Activated T-cell treated with anti-CD3 and anti-CD28 coated beads for 48 hours (primary cell): ENCODE results near the gene XRN2.
"Not testable (repeated sequence)": the region's sequence is repeated elsewhere in the genome, so short reads cannot be mapped to it uniquely, and the experiment has no call there.

Experiments used
- DNase-seq: peaks from one replicate; pipeline ENCODE4 v3.0.0-alpha.2; 2020; ENCODE audit warnings: low read depth

Gene XRN2

DNA sequence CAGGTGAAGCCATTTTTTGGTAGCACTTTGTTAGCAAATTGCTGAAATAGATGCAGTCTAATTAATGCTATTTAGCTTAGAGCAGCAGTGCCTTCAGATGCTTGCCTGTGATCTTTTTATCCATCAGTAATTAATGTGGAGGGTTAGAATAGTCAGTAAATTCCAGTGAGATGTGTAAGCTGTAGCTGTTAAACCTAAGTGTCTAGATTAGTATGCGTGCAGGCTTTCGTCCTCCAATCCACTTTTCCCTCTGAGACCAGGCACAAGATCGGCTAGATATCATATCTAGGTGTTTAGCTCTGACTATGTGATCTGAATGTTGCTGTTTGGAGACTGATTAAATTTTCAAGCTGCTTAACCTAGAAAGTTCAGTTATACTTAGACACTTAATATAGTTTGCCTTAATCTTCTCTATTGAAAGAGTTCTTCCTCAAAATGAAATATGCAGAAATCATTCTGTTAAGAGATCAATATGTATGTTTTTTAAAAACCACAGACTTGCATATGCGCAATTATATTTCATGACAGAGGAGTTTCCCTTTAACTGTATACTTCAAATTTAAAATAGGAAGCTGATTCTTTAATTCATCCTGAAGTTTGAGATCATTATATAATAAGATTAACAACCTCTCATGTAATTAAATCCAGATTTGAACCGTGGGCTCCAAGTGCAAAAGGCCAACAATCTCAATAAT, 41.2 kb downstream of the XRN2 start:
- no peak for DNase-seq

- DNase-seq = no peak
Observed at GRCh38 chr20:21344961-21345360, 41.8 kb downstream of the XRN2 start.

GRCh38 chr20:21352703-21353102, 49.6 kb downstream of the XRN2 start:
- DNase-seq = no peak

GRCh38 chr20:21353236-21353635, 50.1 kb downstream of the XRN2 start:
- DNase-seq = no peak

DNA sequence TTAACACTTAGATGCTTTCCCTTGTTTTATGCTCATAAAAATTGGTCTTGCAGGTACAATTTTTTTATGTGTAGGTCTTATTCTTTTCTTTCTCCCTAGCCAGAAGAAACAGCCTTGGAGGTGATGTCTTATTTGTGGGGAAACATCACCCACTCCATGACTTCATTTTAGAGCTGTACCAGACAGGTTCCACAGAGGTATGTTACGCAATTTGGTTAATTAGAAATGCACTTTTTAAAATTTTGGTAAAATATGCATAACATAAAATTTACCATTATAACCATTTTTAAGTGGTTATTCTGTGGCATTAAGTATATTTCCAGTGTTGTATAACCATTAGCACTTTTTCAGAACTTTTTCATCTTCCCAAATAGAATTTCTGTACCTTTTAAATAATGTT, 52.9 kb downstream of the XRN2 start:
- no peak for DNase-seq

DNA sequence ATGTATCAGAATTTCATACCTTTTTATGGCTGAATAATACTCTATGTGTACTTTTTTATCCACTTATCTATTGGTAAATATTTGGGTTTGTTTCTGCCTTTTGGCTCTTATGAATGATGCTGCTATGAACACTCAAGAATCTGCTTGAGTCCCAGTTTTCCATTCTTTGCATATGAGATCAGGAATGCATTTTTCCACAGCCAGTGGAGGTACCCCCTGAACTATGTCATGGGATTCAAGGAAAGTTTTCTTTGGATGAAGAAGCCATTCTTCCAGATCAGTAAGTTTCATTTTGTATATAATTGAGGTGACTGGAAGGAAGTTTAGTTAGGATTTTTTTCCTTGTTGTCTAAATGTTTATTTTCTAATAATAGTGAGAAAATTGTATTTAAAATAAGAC, 53.3 kb downstream of the XRN2 start:
- no peak for DNase-seq

DNA sequence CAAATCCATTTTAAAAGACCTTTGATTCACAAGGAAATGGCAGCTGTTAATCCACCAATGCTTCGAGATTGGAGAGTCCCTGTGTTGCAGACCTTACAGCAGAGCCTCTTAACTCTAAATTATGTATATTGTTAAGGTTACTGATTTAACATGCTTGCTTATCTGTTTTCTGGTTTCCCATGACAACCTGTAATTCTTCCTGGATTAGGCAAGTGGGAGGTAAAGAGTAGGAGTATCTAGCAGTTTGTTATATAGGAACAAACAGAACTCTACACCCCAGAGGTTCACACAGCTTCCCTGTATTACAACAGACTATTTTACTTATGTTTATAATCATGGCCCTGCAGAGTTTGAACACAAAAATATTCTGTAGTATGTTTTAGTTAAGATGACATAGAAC, 54.7 kb downstream of the XRN2 start:
- no peak for DNase-seq

DNA sequence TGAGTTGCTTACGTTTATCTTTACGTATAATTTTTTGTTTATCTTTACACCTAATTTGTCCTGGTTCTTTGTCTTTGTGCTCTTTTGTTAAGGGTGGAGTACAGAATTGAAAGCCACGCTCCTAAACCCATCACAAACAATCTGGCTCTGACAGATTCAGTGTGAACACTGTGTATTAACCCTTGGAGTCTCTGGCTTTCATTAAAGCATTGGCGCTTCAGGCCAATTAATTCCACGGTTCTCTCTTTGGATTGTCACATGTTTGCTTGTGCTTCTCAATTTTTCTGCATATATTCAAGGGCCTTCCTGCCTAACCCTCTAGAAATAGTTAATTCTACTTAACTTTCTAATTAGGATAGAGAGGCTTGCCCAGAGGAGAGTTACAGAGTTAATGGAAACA, 55.6 kb downstream of the XRN2 start:
- no peak for DNase-seq

- DNase-seq = no peak
Observed at GRCh38 chr20:21360705-21361104, 57.6 kb downstream of the XRN2 start.

- DNase-seq = no peak
Observed at GRCh38 chr20:21361266-21361665, 58.1 kb downstream of the XRN2 start.

DNA sequence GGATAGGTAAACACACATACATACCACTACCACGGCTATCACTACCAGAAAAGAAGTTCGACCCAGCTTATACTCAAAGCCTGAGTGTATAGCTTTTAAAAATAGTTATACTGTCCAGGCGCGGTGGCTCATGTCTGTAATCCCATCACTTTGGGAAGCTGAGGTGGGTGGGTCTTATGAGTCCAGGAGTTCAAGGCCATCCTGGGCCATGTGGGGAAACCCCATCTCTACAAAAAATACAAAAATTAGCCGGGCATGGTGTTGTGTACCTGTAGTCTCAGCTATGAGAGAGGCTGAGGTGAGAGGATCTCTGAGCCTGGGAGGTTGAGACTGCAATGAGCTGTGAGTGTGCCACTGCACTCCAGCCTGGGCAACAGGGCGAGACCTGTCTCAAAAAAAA, 61.3 kb downstream of the XRN2 start:
- DNase-seq = no peak

GRCh38 chr20:21365771-21366170, 62.6 kb downstream of the XRN2 start:
- DNase-seq = no peak

DNA sequence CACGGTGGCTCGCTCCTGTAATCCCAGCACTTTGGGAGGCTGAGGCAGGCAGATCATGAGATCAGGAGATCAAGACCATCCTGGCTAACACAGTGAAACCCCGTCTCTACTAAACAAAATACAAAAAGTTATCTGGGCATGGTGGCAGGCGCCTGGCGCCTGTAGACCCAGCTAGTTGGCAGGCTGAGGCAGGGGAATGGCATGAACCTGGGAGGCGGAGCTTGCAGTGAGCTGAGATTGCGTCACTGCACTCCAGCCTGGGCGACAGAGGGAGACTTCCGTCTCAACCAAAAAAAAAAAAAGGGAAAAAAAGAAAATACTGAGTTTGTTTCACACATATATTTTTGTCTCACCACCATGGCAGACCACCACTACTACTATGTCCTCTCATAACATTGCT, 63.1 kb downstream of the XRN2 start:
- not testable (repeated sequence) for DNase-seq

DNA sequence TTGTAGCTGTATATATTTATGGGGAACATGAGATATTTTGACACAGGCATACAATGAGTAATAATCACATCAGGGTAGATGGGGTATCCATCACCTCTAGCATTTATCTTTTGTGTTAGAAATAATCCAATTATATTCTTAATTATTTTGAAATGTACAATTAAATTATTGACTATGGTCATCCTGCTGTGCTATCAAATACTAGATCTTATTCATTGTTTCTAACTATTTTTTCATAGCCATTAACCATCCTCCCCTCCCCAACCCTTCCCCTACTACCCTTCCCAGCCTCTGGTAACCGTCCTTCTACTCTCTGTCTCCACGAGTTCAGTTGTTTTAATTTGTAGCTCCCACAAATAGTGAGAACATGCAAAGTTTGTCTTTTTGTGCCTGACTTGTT, 65.7 kb downstream of the XRN2 start:
- no peak for DNase-seq

GRCh38 chr20:21371193-21371592, 68.1 kb downstream of the XRN2 start:
- DNase-seq = no peak

- DNase-seq = no peak
Observed at GRCh38 chr20:21372016-21372415, 68.9 kb downstream of the XRN2 start.

DNA sequence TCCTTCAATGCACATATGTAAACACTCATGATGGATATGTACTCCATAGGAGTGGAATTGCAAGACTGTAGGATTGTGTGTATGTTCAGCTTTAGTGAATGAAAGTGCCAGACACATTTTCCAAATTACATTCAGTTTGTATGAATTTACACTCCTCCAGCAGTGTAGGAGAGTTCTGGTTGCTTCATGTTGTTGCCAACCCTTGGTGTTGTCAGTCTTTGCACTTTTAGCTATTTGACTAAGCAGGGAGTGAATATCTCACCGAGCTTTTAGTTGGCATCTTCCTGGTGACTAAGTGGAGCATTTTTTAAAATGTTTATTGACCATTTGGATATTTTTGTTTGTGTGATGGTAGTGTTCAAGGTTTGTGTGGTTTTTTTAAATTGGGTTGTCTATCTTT, 70.3 kb downstream of the XRN2 start:
- DNase-seq = no peak

- no peak for DNase-seq
Observed at GRCh38 chr20:21376626-21377025, 73.5 kb downstream of the XRN2 start.

DNA sequence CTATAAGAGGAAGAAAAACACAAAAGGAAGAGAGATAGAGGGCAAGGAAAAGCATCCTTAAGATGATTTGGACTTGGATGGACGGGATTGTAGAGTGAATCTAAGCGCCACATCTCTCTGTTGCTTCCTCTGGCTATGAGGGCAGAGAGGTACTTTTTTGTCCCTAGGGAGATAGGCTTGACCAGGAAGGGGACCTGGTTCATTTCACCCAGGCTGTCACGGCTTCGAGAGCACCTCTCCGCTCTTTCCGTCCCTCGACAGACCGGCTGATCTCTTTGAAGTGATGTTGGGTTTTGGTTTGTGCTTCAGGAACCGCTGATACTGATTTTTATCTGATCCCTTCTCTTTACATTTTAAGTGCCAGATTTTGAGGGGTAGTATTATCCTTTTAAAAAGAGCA, 74.6 kb downstream of the XRN2 start:
- DNase-seq = no peak

DNA sequence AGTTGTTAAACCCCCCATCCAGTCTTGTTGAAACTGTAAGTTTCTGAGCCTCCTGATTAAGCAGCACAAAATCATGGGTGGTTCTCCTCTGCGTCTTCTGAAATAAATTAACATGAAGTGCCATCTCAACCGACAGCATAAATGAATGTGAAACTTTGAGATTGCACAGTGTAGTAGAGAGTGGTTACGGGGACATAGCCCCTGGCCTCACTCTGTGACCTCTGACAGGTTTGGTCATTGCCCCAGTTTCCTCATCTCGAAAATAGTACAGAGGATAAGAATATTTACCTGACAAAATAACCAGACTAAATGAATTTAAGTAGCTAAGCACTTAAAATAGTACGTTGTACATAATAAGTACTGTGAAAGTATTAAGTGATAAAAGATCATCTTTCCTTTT, 75.1 kb downstream of the XRN2 start:
- no peak for DNase-seq

GRCh38 chr20:21380711-21381110, 77.6 kb downstream of the XRN2 start:
- no peak for DNase-seq

GRCh38 chr20:21381619-21382018, 78.5 kb downstream of the XRN2 start:
- DNase-seq = no peak

DNA sequence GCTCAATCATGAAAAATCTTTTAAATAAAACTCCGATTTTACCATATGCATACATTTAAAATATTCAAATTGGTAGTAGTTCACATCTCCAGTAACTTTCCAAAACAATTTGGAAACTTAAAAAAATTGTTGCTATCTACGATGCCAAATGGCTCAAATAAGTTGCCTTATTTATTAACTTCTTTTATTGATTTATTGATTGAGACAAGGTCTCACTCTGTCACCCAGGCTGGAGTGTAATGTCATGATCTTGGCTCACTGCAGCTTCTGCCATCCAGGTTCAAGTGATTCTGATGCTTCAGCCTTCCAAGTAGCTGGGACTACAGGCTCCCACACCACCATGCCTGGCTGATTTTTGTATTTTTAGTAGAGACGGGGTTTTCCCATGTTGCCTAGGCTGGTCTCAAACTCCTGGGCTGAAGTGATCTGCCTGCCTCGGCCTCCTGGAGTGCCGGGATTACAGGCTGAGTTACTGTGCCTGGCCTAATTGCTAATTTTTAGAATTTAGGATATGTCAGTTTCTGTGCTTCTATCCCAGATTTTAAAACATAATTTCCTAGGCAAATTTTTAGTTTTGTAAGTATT, 81.3 kb downstream of the XRN2 start:
- no peak for DNase-seq

GRCh38 chr20:21386111-21386510, 83.0 kb downstream of the XRN2 start:
- DNase-seq = no peak
